BJ (cell line): Measurements from ENCODE around the gene GADD45A. TPM values are rescaled to one million over a fixed set of nuclear protein-coding genes. Genes with fewer than 3 reads are reported as not detected.
A peak's percentile ranks its signal among the peaks of the same experiment; 100 is the strongest.

Source experiments
- CTCF ChIA-PET: fragments of 350-600 bp; formaldehyde crosslinking; extraction: SDS; loops from one replicate; lab custom pipeline; 2021; ENCODE audit warnings: antibody characterized with exemption, inconsistent platforms; lab: Yijun Ruan, JAX
- POLR2A ChIA-PET: fragments of 300-600 bp; sonication (Branson Sonifier 250); formaldehyde crosslinking; extraction: SDS; loops from one replicate; lab custom pipeline; 2021; ENCODE audit warnings: antibody characterized with exemption; lab: Charles Lee
- DNase-seq: peaks from one replicate; pipeline ENCODE4 v3.0.0-alpha.2; 2011; ENCODE audit warnings: low read depth
- H3K27me3 ChIP-seq: 2 replicates; pipeline ENCODE4 v1.6.0; 2011; ENCODE audit warnings: low read length; ENCODE audit not compliant: control insufficient read depth, insufficient read depth
- H3K36me3 ChIP-seq: 2 replicates; pipeline ENCODE4 v1.5.1; 2011; ENCODE audit warnings: low read length; ENCODE audit not compliant: control insufficient read depth, insufficient read depth
- H3K4me3 ChIP-seq: 2 replicates; pipeline ENCODE4 v1.5.1; 2011; ENCODE audit warnings: low read depth, mild to moderate bottlenecking, control low read depth, low read length
- polyA plus RNA-seq: library from polyadenylated mRNA; depleted of rRNA; stranded (reverse); fragments of >200 nt; gene quantifications from 2 replicates; pipeline ENCODE4 v1.2.3, GENCODE V29; 2011
- TF ChIP-seq, protein P1 (sequence below): IDR thresholded peaks from 2 replicates; pipeline ENCODE4 v1.5.1; 2011; ENCODE audit warnings: low read depth, mild to moderate bottlenecking, control low read depth, inconsistent platforms, low read length, moderate library complexity; ENCODE audit not compliant: insufficient read depth

Gene GADD45A
- polyA plus RNA-seq, 1 experiment, result 32.1 TPM

DNA sequence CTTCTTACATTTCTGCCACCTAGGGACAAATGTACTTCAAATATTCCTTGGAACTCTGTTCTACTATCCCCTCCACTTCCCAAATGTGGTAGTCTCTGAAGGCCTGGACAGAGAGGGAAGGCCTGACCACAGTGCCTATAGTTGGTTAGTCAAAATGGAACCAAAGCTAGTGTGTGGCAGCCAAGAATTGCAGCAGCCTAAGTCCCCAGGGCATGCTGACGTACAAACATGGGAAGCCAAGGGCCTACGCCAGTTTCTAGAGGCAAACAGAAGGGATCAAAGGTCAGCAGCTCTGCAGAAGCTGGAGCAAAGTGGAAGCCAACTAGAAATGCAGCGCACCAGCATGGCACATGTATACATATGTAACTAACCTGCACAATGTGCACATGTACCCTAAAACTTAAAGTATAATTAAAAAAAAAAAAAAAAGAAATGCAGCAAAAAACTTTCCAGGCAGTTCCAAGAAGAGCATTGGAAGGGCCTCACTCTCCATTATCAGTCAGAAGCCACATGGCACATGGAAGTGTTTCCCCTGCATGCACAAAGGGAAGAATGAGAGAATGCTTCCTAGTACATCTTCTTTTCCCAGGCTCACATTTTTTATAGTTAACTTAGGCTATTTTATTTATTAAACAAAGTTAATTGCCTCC is 39.4 kb upstream of the GADD45A start:
- H3K36me3 ChIP-seq, result no peaks in the 10 kb centered on the region
- H3K27me3 ChIP-seq, result no peaks in the 10 kb centered on the region
- no peak overlapping the region for H3K4me3 ChIP-seq
- ChIA-PET CTCF (no interaction called here), POLR2A (no interaction called here)
- no peak for DNase-seq
- TF ChIP-seq, protein P1, sequence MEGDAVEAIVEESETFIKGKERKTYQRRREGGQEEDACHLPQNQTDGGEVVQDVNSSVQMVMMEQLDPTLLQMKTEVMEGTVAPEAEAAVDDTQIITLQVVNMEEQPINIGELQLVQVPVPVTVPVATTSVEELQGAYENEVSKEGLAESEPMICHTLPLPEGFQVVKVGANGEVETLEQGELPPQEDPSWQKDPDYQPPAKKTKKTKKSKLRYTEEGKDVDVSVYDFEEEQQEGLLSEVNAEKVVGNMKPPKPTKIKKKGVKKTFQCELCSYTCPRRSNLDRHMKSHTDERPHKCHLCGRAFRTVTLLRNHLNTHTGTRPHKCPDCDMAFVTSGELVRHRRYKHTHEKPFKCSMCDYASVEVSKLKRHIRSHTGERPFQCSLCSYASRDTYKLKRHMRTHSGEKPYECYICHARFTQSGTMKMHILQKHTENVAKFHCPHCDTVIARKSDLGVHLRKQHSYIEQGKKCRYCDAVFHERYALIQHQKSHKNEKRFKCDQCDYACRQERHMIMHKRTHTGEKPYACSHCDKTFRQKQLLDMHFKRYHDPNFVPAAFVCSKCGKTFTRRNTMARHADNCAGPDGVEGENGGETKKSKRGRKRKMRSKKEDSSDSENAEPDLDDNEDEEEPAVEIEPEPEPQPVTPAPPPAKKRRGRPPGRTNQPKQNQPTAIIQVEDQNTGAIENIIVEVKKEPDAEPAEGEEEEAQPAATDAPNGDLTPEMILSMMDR, result no peak

DNA sequence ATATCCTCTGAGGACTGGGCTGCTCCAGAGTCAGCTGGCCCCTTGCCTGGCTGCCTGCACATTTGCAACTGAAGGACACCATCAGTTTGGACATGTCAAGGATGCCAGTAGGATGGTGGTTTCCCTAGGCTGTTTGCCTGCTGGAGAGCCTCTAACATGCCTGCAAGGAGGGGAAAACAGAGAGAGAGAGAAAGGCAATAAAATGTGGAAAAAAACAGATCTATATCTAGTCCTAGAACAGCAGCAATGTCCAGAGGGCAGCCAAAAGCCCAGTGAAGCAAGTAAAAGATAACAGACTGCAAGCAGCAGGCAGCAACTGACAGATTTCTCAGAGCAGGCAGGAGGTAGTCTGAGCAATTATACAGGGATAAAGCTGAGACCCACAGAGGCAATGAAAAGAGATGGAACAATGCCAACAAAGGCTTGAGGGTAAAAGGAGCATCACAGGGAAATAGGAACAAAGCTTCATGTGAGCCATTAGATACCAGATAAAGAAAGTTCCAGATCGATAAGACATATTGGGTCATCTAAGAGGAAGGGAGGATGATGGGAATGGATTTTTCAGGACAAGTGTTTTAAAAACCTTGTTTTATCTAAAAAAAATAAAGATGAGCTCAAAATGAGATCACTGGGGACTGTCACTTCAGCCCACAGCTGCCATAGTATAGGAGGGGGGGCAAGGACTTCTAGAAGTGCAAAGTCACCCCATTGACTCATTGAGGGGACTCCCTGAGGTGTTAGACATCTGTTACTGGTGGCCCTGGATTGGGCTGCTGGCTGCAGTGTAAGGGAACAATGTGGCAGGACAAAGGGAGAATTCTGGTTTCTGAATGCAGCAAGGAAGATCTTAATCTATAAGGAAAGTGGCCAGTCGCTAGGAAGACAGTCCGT is 38.6 kb upstream of the GADD45A start:
- peak; percentile 59 for DNase-seq
- no peaks in the 10 kb centered on the region for H3K27me3 ChIP-seq
- ChIA-PET POLR2A (no interaction called here), CTCF (interaction anchor here (0.9 to 1.0 kb wide), 2 partner anchors 11 to 28 kb away, joined by 3 read pairs; no protein-coding TSS in a partner anchor)
- TF ChIP-seq, protein P1, result no peak
- no peak overlapping the region for H3K4me3 ChIP-seq
- H3K36me3 ChIP-seq, result no peaks in the 10 kb centered on the region

DNA sequence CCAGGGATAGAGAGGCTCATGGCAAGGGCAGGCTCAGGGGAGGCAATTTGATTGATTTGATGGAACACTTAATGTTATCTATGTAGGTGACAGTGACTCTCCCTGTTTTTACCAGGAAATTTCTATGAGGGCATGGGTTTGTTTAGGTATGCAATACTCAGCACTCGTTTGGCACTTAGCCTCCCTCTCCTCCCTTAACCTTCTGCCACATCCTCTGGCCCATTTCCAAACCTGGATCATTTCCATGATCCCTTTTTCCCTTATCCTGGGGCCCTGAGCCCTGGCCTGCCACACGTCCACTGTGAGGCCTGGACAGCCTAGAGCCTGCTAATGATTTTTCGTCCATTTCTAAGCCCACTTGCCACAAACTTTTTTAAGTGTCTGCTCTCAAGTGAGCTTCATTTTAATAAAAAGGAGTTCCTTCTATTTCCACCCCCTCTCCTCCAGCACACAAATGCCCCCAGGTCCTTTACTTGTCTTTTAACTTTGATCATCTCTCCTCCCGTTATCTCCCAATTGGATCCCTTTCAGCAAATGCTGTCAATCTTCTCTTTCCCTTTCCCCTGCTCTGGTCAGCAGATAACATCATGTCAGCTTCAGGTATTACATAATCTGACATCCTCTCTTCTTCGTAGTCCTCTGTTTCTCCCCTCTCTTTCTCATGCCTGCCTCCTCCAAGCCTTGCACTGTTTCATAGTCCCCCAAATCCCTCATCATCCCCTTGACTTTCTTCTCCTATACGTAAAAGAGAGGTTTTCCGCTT is 37.8 kb upstream of the GADD45A start:
- no peak for DNase-seq
- TF ChIP-seq, protein P1, result no peak
- CTCF ChIA-PET, result interaction anchor here (0.8 to 1.2 kb wide), 5 partner anchors 12 to 114 kb away, joined by 3 read pairs; no protein-coding TSS in a partner anchor
- H3K4me3 ChIP-seq, result no peak overlapping the region
- H3K27me3 ChIP-seq, result no peaks in the 10 kb centered on the region
- H3K36me3 ChIP-seq, result no peaks in the 10 kb centered on the region
- POLR2A ChIA-PET, result no interaction called here

DNA sequence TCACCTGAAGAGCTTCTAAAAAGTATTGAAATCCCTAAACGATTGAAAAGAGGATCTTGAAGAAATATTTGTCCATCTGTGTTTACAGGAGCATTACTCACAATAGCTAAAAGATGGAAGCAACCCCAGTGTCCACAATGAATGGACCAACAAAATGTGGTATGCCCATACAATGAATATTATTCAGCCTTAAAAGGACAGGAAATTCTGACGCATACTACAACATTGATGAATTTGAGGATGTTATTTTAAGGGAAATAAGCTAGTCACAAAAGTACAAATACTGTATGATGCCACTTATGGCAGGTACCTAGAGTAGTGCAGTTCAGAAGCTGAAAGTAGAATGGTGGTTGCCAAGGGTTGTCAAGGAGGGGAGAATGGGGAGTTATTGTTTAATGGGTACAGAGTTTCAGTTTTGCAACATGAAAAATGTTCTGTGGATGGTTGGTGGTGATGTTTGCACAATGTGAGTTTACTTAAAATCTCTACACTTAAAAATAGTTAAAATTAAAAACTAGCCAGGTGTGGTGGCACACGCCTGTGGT is 37.1 kb upstream of the GADD45A start:
- Histone ChIP-seq H3K36me3 (no peaks in the 10 kb centered on the region), H3K27me3 (no peaks in the 10 kb centered on the region), H3K4me3 (no peak overlapping the region)
- ChIA-PET CTCF (interaction anchor here (0.8 to 1.2 kb wide), 3 partner anchors 87 to 115 kb away, joined by 3 read pairs; no protein-coding TSS in a partner anchor), POLR2A (no interaction called here)
- DNase-seq, result no peak
- TF ChIP-seq, protein P1, result no peak
